Neural progenitor cell (in vitro differentiated cells): Measurements from ENCODE around the gene RASAL3. TPM values are rescaled to one million over a fixed set of nuclear protein-coding genes. Genes with fewer than 3 reads are reported as not detected.
"Not testable (repeated sequence)": the region's sequence is repeated elsewhere in the genome, so short reads cannot be mapped to it uniquely, and the experiment has no call there.

Source experiments
- DNase-seq: peaks from one replicate; pipeline ENCODE4 v3.0.0-alpha.2; 2016; ENCODE audit warnings: low spot score
- H2AFZ ChIP-seq: fragments of 200-600 bp; sonication (generic); replicated peaks from 2 replicates; pipeline ENCODE4 v1.6.1; 2016; ENCODE audit warnings: antibody characterized with exemption
- H3F3A ChIP-seq: fragments of 200-600 bp; sonication (generic); 2 replicates; pipeline ENCODE4 v1.6.1; 2016; ENCODE audit warnings: antibody characterized with exemption, low read depth
- H3K27ac ChIP-seq: fragments of 200-600 bp; sonication (generic); 2 replicates; pipeline ENCODE4 v1.5.1; 2016; ENCODE audit warnings: mild to moderate bottlenecking
- H3K27me3 ChIP-seq: fragments of 200-600 bp; sonication (generic); 2 replicates; pipeline ENCODE4 v1.6.1; 2016; ENCODE audit warnings: mild to moderate bottlenecking, moderate library complexity
- H3K36me3 ChIP-seq: fragments of 200-600 bp; sonication (generic); 2 replicates; pipeline ENCODE4 v1.5.1; 2016
- H3K4me1 ChIP-seq: fragments of 200-600 bp; sonication (generic); 2 replicates; pipeline ENCODE4 v1.6.1; 2016; ENCODE audit warnings: mixed run types
- H3K4me2 ChIP-seq: fragments of 200-600 bp; sonication (generic); 2 replicates; pipeline ENCODE4 v1.6.1; 2016
- H3K4me3 ChIP-seq: fragments of 200-600 bp; sonication (generic); 2 replicates; pipeline ENCODE4 v1.5.1; 2016
- H3K79me2 ChIP-seq: fragments of 200-600 bp; sonication (generic); 2 replicates; pipeline ENCODE4 v1.6.1; 2016; ENCODE audit warnings: low read depth
- H3K9ac ChIP-seq: fragments of 200-600 bp; sonication (generic); 2 replicates; pipeline ENCODE4 v1.6.1; 2016
- H3K9me3 ChIP-seq: fragments of 200-600 bp; sonication (generic); 2 replicates; pipeline ENCODE4 v1.5.1; 2016; ENCODE audit warnings: low read depth
- H4K20me1 ChIP-seq: fragments of 200-600 bp; sonication (generic); 2 replicates; pipeline ENCODE4 v1.6.1; 2016; ENCODE audit warnings: low read depth
- H3K27ac Mint-ChIP-seq: 3 replicates; pipeline ENCODE4 v1.8.0; 2021; ENCODE audit warnings: mixed read lengths
- H3K27me3 Mint-ChIP-seq: 2 replicates; pipeline ENCODE4 v1.8.0; 2022; ENCODE audit warnings: low read depth, mild to moderate bottlenecking, inconsistent platforms, moderate library complexity, mixed read lengths; ENCODE audit not compliant: insufficient read depth
- H3K36me3 Mint-ChIP-seq: 3 replicates; pipeline ENCODE4 v1.8.0; 2021; ENCODE audit warnings: mixed read lengths
- H3K4me1 Mint-ChIP-seq: 3 replicates; pipeline ENCODE4 v1.8.0; 2021; ENCODE audit warnings: mixed read lengths
- H3K4me3 Mint-ChIP-seq: 3 replicates; pipeline ENCODE4 v1.8.0; 2021; ENCODE audit warnings: mild to moderate bottlenecking, moderate library complexity, mixed read lengths
- H3K9me3 Mint-ChIP-seq: 3 replicates; pipeline ENCODE4 v1.8.0; 2020; ENCODE audit warnings: mixed read lengths
- CTCF ChIP-seq: fragments of 200-600 bp; sonication (generic); IDR thresholded peaks from 2 replicates; pipeline ENCODE4 v1.5.1; 2017; ENCODE audit warnings: antibody characterized with exemption, mild to moderate bottlenecking
- EZH2 ChIP-seq: fragments of 200-600 bp; sonication (generic); IDR thresholded peaks from 2 replicates; pipeline ENCODE4 v1.6.1; 2017; ENCODE audit warnings: antibody characterized with exemption, mild to moderate bottlenecking, moderate library complexity
- EZH2phosphoT487 ChIP-seq: fragments of 200-600 bp; sonication (generic); IDR thresholded peaks from 2 replicates; pipeline ENCODE4 v1.6.1; 2017; ENCODE audit warnings: antibody characterized with exemption
- total RNA-seq: library from RNA; depleted of rRNA; stranded (reverse); fragments of >200 nt; gene quantifications from 2 replicates; pipeline ENCODE4 v1.2.3, GENCODE V29; 2015; ENCODE audit warnings: low replicate concordance

RASAL3 gene
- total RNA-seq, 1 donor from 2014 or later: not detected

- Mint-ChIP-seq H3K27ac (peak overlapping the region; percentile 51), H3K27me3 (no peaks in the 10 kb centered on the region), H3K4me1 (peaks cover 28% of the 10 kb centered on the region), H3K9me3 (no peaks in the 10 kb centered on the region), H3K4me3 (no peak overlapping the region), H3K36me3 (peaks cover 27% of the 10 kb centered on the region)
- peaks cover 95% of the 10 kb centered on the region for H4K20me1 ChIP-seq
- H3K27ac ChIP-seq: peak overlapping the region; percentile 72
- H3K4me3 ChIP-seq: no peak overlapping the region
- no peaks in the 10 kb centered on the region for H3K27me3 ChIP-seq
- no peak for DNase-seq
- H3K36me3 ChIP-seq: no peaks in the 10 kb centered on the region
- peaks cover 23% of the 10 kb centered on the region for H3K4me1 ChIP-seq
- H2AFZ ChIP-seq: no peak overlapping the region
- no peak overlapping the region for H3K9ac ChIP-seq
- TF ChIP-seq EZH2phosphoT487 (no peak), EZH2 (no peak), CTCF (no peak)
- peak overlapping the region; percentile 49 for H3K4me2 ChIP-seq
- no peaks in the 10 kb centered on the region for H3K9me3 ChIP-seq
- H3F3A ChIP-seq: peaks cover 8% of the 10 kb centered on the region
- peaks cover 100% of the 10 kb centered on the region for H3K79me2 ChIP-seq
Measured at GRCh38 chr19:15412832-15413231, 51.5 kb downstream of the RASAL3 start.

- not testable (repeated sequence) for H3K4me3 Mint-ChIP-seq, H3F3A ChIP-seq, H3K9me3 ChIP-seq, H3K27ac ChIP-seq, DNase-seq, H2AFZ ChIP-seq, H3K9ac ChIP-seq, H3K4me2 ChIP-seq, H3K9me3 Mint-ChIP-seq, H3K4me3 ChIP-seq, H3K36me3 ChIP-seq, H3K27me3 ChIP-seq, H3K27ac Mint-ChIP-seq, H3K27me3 Mint-ChIP-seq
- peaks cover 13% of the 10 kb centered on the region for H3K4me1 ChIP-seq
- H4K20me1 ChIP-seq: peaks cover 95% of the 10 kb centered on the region
- H3K79me2 ChIP-seq: peaks cover 100% of the 10 kb centered on the region
- Mint-ChIP-seq H3K36me3 (peaks cover 23% of the 10 kb centered on the region), H3K4me1 (peaks cover 16% of the 10 kb centered on the region)
Measured at GRCh38 chr19:15411351-15411750, 53.0 kb downstream of the RASAL3 start.

- no peaks in the 10 kb centered on the region for H3K27me3 ChIP-seq
- H3K4me1 ChIP-seq: peaks cover 10% of the 10 kb centered on the region
- H3K9ac ChIP-seq: peak overlapping the region; percentile 27
- Mint-ChIP-seq H3K36me3 (peaks cover 19% of the 10 kb centered on the region), H3K27me3 (peaks cover 2% of the 10 kb centered on the region), H3K4me1 (peaks cover 14% of the 10 kb centered on the region), H3K9me3 (no peaks in the 10 kb centered on the region), H3K27ac (peak overlapping the region; percentile 77), H3K4me3 (peak overlapping the region; percentile 37)
- peaks cover 94% of the 10 kb centered on the region for H3K79me2 ChIP-seq
- no peak for DNase-seq
- H4K20me1 ChIP-seq: peaks cover 96% of the 10 kb centered on the region
- no peaks in the 10 kb centered on the region for H3F3A ChIP-seq
- H3K27ac ChIP-seq: peak overlapping the region; percentile 49
- peaks cover 7% of the 10 kb centered on the region for H3K36me3 ChIP-seq
- H2AFZ ChIP-seq: no peak overlapping the region
- TF ChIP-seq EZH2 (no peak), CTCF (no peak), EZH2phosphoT487 (no peak)
- no peak overlapping the region for H3K4me3 ChIP-seq
- peak overlapping the region; percentile 18 for H3K4me2 ChIP-seq
- H3K9me3 ChIP-seq: no peaks in the 10 kb centered on the region
Measured at GRCh38 chr19:15404780-15405211, 59.5 kb downstream of the RASAL3 start.

GRCh38 chr19:15404097-15404779 lies 60.1 kb downstream of the RASAL3 start:
- Histone ChIP-seq H3K4me2 (no peak overlapping the region), H4K20me1 (peaks cover 94% of the 10 kb centered on the region)

More at GRCh38 chr19:15404097-15404779, 60.1 kb downstream of the RASAL3 start:
- H3K27me3 ChIP-seq: no peaks in the 10 kb centered on the region
- H3K27ac ChIP-seq: no peak overlapping the region
- H3K9me3 ChIP-seq: no peaks in the 10 kb centered on the region
- H3K9ac ChIP-seq: peak overlapping the region; percentile 27
- peaks cover 10% of the 10 kb centered on the region for H3K4me1 ChIP-seq
- H3K4me3 ChIP-seq: no peak overlapping the region
- peak overlapping the region; percentile 55 for H3K27ac Mint-ChIP-seq
- H3K79me2 ChIP-seq: peaks cover 89% of the 10 kb centered on the region
- no peak overlapping the region for H3K4me3 Mint-ChIP-seq
- H3F3A ChIP-seq: no peaks in the 10 kb centered on the region
- peaks cover 2% of the 10 kb centered on the region for H3K27me3 Mint-ChIP-seq
- TF ChIP-seq CTCF (no peak), EZH2phosphoT487 (no peak), EZH2 (no peak)
- DNase-seq: no peak
- peaks cover 14% of the 10 kb centered on the region for H3K36me3 Mint-ChIP-seq
- H3K36me3 ChIP-seq: peaks cover 7% of the 10 kb centered on the region
- H3K4me1 Mint-ChIP-seq: peaks cover 14% of the 10 kb centered on the region
- no peak overlapping the region for H2AFZ ChIP-seq
- H3K9me3 Mint-ChIP-seq: no peaks in the 10 kb centered on the region
